IPS DF 6.9 (cell line): Measurements from ENCODE around the gene CD40.
"Not testable (repeated sequence)": the region's sequence is repeated elsewhere in the genome, so short reads cannot be mapped to it uniquely, and the experiment has no call there.

ENCODE experiments used
- DNase-seq: peaks from one replicate; pipeline ENCODE4 v3.0.0-alpha.2; 2013; ENCODE audit warnings: low read depth, low spot score
- H3K27ac ChIP-seq: one replicate; pipeline ENCODE4 v1.5.1; 2013; ENCODE audit warnings: low read length, control low read depth
- H3K27me3 ChIP-seq: 2 replicates; pipeline ENCODE4 v1.6.1; 2013; ENCODE audit warnings: mild to moderate bottlenecking, low read length; ENCODE audit not compliant: control insufficient read depth, insufficient read depth
- H3K36me3 ChIP-seq: 2 replicates; pipeline ENCODE4 v1.6.1; 2013; ENCODE audit warnings: low read length; ENCODE audit not compliant: control insufficient read depth, insufficient read depth
- H3K4me1 ChIP-seq: 2 replicates; pipeline ENCODE4 v1.6.1; 2013; ENCODE audit warnings: low read length; ENCODE audit not compliant: control insufficient read depth, insufficient read depth
- H3K4me3 ChIP-seq: 2 replicates; pipeline ENCODE4 v1.5.1; 2013; ENCODE audit warnings: mild to moderate bottlenecking, low read length
- H3K9me3 ChIP-seq: 2 replicates; pipeline ENCODE4 v1.6.1; 2013; ENCODE audit warnings: low read length, inconsistent platforms; ENCODE audit not compliant: control insufficient read depth, insufficient read depth
- WGBS: extraction: QIAGEN DNeasy Blood & Tissue Kit; methylation state at CpG from one replicate; pipeline ENCODE4 v1.1.7; 2013; ENCODE audit warnings: mixed read lengths, missing lambda C conversion rate; ENCODE audit not compliant: insufficient read length, insufficient coverage; 5-methylcytosine and 5-hydroxymethylcytosine counted together

Gene CD40

GRCh38 chr20:46093531-46093930 lies 24.6 kb upstream of the CD40 start:
- Histone ChIP-seq H3K4me3 (no peak overlapping the region), H3K36me3 (no peaks in the 10 kb centered on the region), H3K9me3 (no peaks in the 10 kb centered on the region), H3K27ac (no peak overlapping the region), H3K27me3 (no peaks in the 10 kb centered on the region), H3K4me1 (no peaks in the 10 kb centered on the region)
- WGBS, result 100% methylated on average over 1 of the region's 2 CpGs
- no peak for DNase-seq

- DNase-seq, result peak; percentile 13
- H3K9me3 ChIP-seq, result no peaks in the 10 kb centered on the region
- no peaks in the 10 kb centered on the region for H3K36me3 ChIP-seq
- no CpG with 5 or more reads among the region's 48 CpGs for WGBS
- no peaks in the 10 kb centered on the region for H3K4me1 ChIP-seq
- no peak overlapping the region for H3K27ac ChIP-seq
- H3K27me3 ChIP-seq, result no peaks in the 10 kb centered on the region
- no peak overlapping the region for H3K4me3 ChIP-seq
These were observed 18.4 kb upstream of the CD40 start for GRCh38 chr20:46099491-46100287.

GRCh38 chr20:46100444-46100843 lies 17.7 kb upstream of the CD40 start:
- no CpG with 5 or more reads among the region's 7 CpGs for WGBS
- H3K4me3 ChIP-seq, H3K36me3 ChIP-seq, H3K4me1 ChIP-seq, H3K27me3 ChIP-seq, H3K9me3 ChIP-seq, DNase-seq, H3K27ac ChIP-seq: not testable (repeated sequence)

GRCh38 chr20:46100988-46101387 lies 17.1 kb upstream of the CD40 start:
- no peak overlapping the region for H3K27ac ChIP-seq
- DNase-seq, result no peak
- no peaks in the 10 kb centered on the region for H3K27me3 ChIP-seq
- WGBS, result no CpG with 5 or more reads among the region's 5 CpGs
- H3K4me1 ChIP-seq, result no peaks in the 10 kb centered on the region
- H3K36me3 ChIP-seq, result no peaks in the 10 kb centered on the region
- no peaks in the 10 kb centered on the region for H3K9me3 ChIP-seq
- H3K4me3 ChIP-seq, result no peak overlapping the region

GRCh38 chr20:46101957-46102356 lies 16.2 kb upstream of the CD40 start:
- Histone ChIP-seq H3K4me3 (no peak overlapping the region), H3K27ac (no peak overlapping the region), H3K36me3 (no peaks in the 10 kb centered on the region), H3K27me3 (no peaks in the 10 kb centered on the region), H3K4me1 (no peaks in the 10 kb centered on the region), H3K9me3 (no peaks in the 10 kb centered on the region)
- DNase-seq, result no peak
- WGBS, result no CpG with 5 or more reads among the region's 3 CpGs

GRCh38 chr20:46102940-46103339 lies 15.2 kb upstream of the CD40 start:
- no peak overlapping the region for H3K27ac ChIP-seq
- H3K36me3 ChIP-seq, result no peaks in the 10 kb centered on the region
- H3K9me3 ChIP-seq, result no peaks in the 10 kb centered on the region
- no peaks in the 10 kb centered on the region for H3K4me1 ChIP-seq
- H3K27me3 ChIP-seq, result no peaks in the 10 kb centered on the region
- no peak for DNase-seq
- WGBS, result no CpG with 5 or more reads among the region's 3 CpGs
- no peak overlapping the region for H3K4me3 ChIP-seq

- no CpG with 5 or more reads among the region's 3 CpGs for WGBS
- Histone ChIP-seq H3K4me1 (no peaks in the 10 kb centered on the region), H3K4me3 (no peak overlapping the region), H3K9me3 (no peaks in the 10 kb centered on the region), H3K27me3 (no peaks in the 10 kb centered on the region), H3K36me3 (no peaks in the 10 kb centered on the region), H3K27ac (no peak overlapping the region)
- no peak for DNase-seq
These were observed 13.9 kb upstream of the CD40 start for GRCh38 chr20:46104262-46104661.

GRCh38 chr20:46107061-46107460 lies 11.1 kb upstream of the CD40 start:
- no peak overlapping the region for H3K27ac ChIP-seq
- no peaks in the 10 kb centered on the region for H3K27me3 ChIP-seq
- H3K9me3 ChIP-seq, result no peaks in the 10 kb centered on the region
- no peak for DNase-seq
- no peaks in the 10 kb centered on the region for H3K4me1 ChIP-seq
- no peak overlapping the region for H3K4me3 ChIP-seq
- WGBS, result 100% methylated on average over 1 of the region's 6 CpGs
- H3K36me3 ChIP-seq, result no peaks in the 10 kb centered on the region

GRCh38 chr20:46108435-46108841 lies 9.7 kb upstream of the CD40 start:
- Histone ChIP-seq H3K36me3 (no peaks in the 10 kb centered on the region), H3K27me3 (no peaks in the 10 kb centered on the region), H3K27ac (no peak overlapping the region), H3K4me1 (no peaks in the 10 kb centered on the region), H3K4me3 (no peak overlapping the region), H3K9me3 (no peaks in the 10 kb centered on the region)
- no CpG with 5 or more reads among the region's 5 CpGs for WGBS
- DNase-seq, result no peak

- no peaks in the 10 kb centered on the region for H3K4me1 ChIP-seq
- H3K27ac ChIP-seq, result no peak overlapping the region
- no peaks in the 10 kb centered on the region for H3K9me3 ChIP-seq
- DNase-seq, result no peak
- H3K4me3 ChIP-seq, result no peak overlapping the region
- H3K36me3 ChIP-seq, result no peaks in the 10 kb centered on the region
- no peaks in the 10 kb centered on the region for H3K27me3 ChIP-seq
- WGBS, result no CpG with 5 or more reads among the region's 14 CpGs
These were observed 9.1 kb upstream of the CD40 start for GRCh38 chr20:46108976-46109375.
